ENCODE measurements around the gene TELO2.

The TELO2 gene

GRCh38 chr16:1553946-1554825 lies 61.0 kb downstream of the TELO2 start:
- no peak for DNase-seq (ENCODE audit: low read depth, low spot score)

DNA sequence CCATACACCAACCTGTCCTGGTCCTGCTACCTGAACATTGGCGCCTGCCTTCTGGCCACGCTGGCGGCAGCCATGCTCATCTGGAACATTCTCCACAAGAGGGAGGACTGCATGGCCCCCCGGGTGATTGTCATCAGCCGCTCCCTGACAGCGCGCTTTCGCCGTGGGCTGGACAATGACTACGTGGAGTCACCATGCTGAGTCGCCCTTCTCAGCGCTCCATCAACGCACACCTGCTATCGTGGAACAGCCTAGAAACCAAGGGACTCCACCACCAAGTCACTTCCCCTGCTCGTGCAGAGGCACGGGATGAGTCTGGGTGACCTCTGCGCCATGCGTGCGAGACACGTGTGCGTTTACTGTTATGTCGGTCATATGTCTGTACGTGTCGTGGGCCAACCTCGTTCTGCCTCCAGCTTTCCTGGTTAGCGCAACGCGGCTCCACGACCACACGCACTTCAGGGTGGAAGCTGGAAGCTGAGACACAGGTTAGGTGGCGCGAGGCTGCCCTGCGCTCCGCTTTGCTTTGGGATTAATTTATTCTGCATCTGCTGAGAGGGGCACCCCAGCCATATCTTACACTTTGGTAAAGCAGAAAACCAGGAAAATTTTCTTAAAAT lies 61.8 kb downstream of the TELO2 start:
- DNase-seq (ENCODE audit: low read depth, low spot score), result no peak

DNA sequence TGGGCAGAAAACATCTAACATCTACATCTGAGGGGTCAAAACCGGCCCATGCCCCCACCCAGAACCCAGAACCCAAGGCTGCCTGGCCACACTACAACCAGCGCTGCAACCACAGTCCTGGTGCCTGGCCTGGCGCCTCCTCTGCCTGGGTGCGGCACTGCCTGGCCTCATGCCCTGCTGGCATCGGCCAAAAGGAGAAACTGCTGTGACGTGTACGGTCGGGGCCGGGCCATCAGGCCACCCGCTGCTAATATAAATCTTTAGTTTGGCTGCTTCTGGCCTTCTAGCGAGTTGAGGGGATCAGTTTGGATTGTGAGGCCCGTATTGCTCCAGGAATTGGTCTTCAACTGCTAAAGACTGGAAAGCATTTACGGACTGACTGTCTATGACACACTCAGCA lies 63.1 kb downstream of the TELO2 start:
- no peak for DNase-seq (ENCODE audit: low read depth, low spot score)

DNA sequence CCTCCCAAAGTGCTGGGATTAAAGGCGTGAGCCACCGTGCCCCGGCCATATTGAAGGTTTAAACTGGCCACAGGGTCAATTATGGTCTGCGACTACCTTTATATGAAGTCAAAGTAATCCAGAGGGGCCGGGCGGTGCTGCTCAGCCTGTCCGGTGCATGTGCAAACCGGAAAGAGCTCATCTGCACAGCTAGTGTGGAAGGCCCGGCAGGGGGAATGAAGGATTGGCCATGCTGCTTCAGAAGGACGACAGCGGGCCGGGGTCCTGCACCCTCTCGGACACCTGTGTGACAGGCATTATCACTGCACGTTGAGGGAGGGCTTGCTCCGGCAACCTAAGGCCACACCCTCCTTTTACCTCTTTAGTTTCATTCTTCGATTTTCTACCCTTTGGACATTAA lies 63.9 kb downstream of the TELO2 start:
- DNase-seq (ENCODE audit: low read depth, low spot score), result no peak

GRCh38 chr16:1557576-1557975 lies 64.4 kb downstream of the TELO2 start:
- DNase-seq (ENCODE audit: low read depth, low spot score), result no peak

GRCh38 chr16:1559446-1559975 lies 66.4 kb downstream of the TELO2 start:
- no peak for DNase-seq (ENCODE audit: low read depth, low spot score)
